Measurements from ENCODE around the gene PRMT6. TPM values are rescaled to one million over a fixed set of nuclear protein-coding genes. Genes with fewer than 3 reads are reported as not detected.
"Not testable (repeated sequence)": the region's sequence is repeated elsewhere in the genome, so short reads cannot be mapped to it uniquely, and the experiment has no call there.

PRMT6 gene
- total RNA-seq, 1 donor from 2014 or later, result 22.3 TPM

DNA sequence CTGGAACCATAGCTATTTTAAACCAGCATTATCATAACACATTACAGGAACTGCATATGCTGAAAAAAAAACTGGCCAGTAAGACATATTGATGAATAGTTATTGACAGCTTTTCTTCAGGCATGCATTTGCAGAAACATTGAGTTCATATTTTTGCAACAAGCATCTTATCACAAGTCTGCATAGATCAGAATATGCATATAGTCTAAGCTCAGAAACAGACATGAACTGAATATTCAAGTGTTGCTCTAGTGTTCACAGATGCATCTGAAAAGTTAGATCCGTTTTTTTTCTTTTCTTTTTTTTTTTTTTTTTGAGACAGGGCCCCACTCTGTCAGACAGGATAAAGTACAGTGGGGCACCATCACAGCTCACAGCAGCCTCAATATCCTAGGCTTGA, 22.8 kb downstream of the PRMT6 start:
- Mint-ChIP-seq H3K9me3 (peaks cover 7% of the 10 kb centered on the region), H3K27ac (no peak overlapping the region), H3K36me3 (no peaks in the 10 kb centered on the region), H3K27me3 (ENCODE audit: low read depth) (peaks cover 9% of the 10 kb centered on the region), H3K4me1 (no peaks in the 10 kb centered on the region), H3K4me3 (no peak overlapping the region)
- no peak for DNase-seq (ENCODE audit: low spot score in 2 of 2, unreplicated experiment in 2 of 2)
- no peak for TF ChIP-seq CTCF (IDR thresholded peaks at IDR 0.05; ENCODE audit: unreplicated experiment)

DNA sequence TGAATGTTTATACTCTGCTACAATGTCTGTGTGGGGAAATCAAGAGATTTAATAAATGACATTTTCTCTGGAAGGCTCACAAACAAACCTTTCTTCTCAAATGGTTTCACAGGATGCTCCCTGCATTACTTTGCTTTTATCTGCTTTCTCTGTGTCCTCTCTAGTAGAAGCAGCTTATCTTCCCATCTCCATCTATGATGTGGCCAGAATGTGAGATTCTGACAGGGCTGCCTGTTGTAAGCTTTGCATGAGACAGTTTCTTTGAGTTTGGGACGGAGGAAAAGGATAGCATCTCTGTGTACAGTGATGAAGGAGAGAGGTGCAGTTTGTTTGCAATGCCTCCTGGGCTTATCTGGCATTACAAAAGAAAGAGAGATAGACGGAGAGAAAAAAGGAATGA, 24.6 kb downstream of the PRMT6 start:
- Mint-ChIP-seq H3K4me1 (no peaks in the 10 kb centered on the region), H3K27me3 (ENCODE audit: low read depth) (peaks cover 9% of the 10 kb centered on the region), H3K27ac (no peak overlapping the region), H3K4me3 (no peak overlapping the region), H3K36me3 (no peaks in the 10 kb centered on the region), H3K9me3 (peaks cover 12% of the 10 kb centered on the region)
- no peak for TF ChIP-seq CTCF (IDR thresholded peaks at IDR 0.05; ENCODE audit: unreplicated experiment)
- DNase-seq (ENCODE audit: low spot score in 2 of 2, unreplicated experiment in 2 of 2), result no peak

GRCh38 chr1:107091418-107091817, 34.9 kb downstream of the PRMT6 start:
- no peak for DNase-seq (ENCODE audit: low spot score in 2 of 2, unreplicated experiment in 2 of 2)
- H3K27ac Mint-ChIP-seq, result no peak overlapping the region

GRCh38 chr1:107093395-107093794, 36.9 kb downstream of the PRMT6 start:
- DNase-seq (ENCODE audit: low spot score in 2 of 2, unreplicated experiment in 2 of 2); H3K4me3 Mint-ChIP-seq; H3K27ac Mint-ChIP-seq: not testable (repeated sequence)

More at GRCh38 chr1:107091418-107091817, 34.9 kb downstream of the PRMT6 start:
- no peak overlapping the region for H3K4me3 Mint-ChIP-seq
- no peaks in the 10 kb centered on the region for H3K27me3 Mint-ChIP-seq (ENCODE audit: low read depth)
- H3K36me3 Mint-ChIP-seq, result no peaks in the 10 kb centered on the region
- no peaks in the 10 kb centered on the region for H3K4me1 Mint-ChIP-seq
- H3K9me3 Mint-ChIP-seq, result no peaks in the 10 kb centered on the region
- no peak for TF ChIP-seq CTCF (IDR thresholded peaks at IDR 0.05; ENCODE audit: unreplicated experiment)

GRCh38 chr1:107095647-107096046, 39.2 kb downstream of the PRMT6 start:
- Mint-ChIP-seq H3K4me1 (no peaks in the 10 kb centered on the region), H3K4me3 (no peak overlapping the region), H3K36me3 (no peaks in the 10 kb centered on the region), H3K27me3 (ENCODE audit: low read depth) (no peaks in the 10 kb centered on the region), H3K9me3 (peaks cover 10% of the 10 kb centered on the region), H3K27ac (no peak overlapping the region)
- TF ChIP-seq CTCF (IDR thresholded peaks at IDR 0.05; ENCODE audit: unreplicated experiment), result no peak
- DNase-seq (ENCODE audit: low spot score in 2 of 2, unreplicated experiment in 2 of 2), result no peak

More at GRCh38 chr1:107093395-107093794, 36.9 kb downstream of the PRMT6 start:
- not testable (repeated sequence) for H3K27me3 Mint-ChIP-seq (ENCODE audit: low read depth); H3K36me3 Mint-ChIP-seq; H3K4me1 Mint-ChIP-seq
- peaks cover 10% of the 10 kb centered on the region for H3K9me3 Mint-ChIP-seq

- no peaks in the 10 kb centered on the region for H3K36me3 Mint-ChIP-seq
- no peak overlapping the region for H3K27ac Mint-ChIP-seq
- TF ChIP-seq CTCF (IDR thresholded peaks at IDR 0.05; ENCODE audit: unreplicated experiment), result no peak
- no peak for DNase-seq (ENCODE audit: low spot score in 2 of 2, unreplicated experiment in 2 of 2)
- H3K4me3 Mint-ChIP-seq, result no peak overlapping the region
- H3K9me3 Mint-ChIP-seq, result peaks cover 10% of the 10 kb centered on the region
- H3K4me1 Mint-ChIP-seq, result no peaks in the 10 kb centered on the region
- H3K27me3 Mint-ChIP-seq (ENCODE audit: low read depth), result peaks cover 3% of the 10 kb centered on the region
These were observed 40.2 kb downstream of the PRMT6 start for GRCh38 chr1:107096690-107097089.
